Smooth muscle cell of the pulmonary artery (primary cell): ENCODE measurements around the gene COMMD4. TPM values are rescaled to one million over a fixed set of nuclear protein-coding genes. Genes with fewer than 3 reads are reported as not detected.

ENCODE experiments used
- total RNA-seq: library from RNA; depleted of rRNA; stranded (reverse); fragments of >200 nt; gene quantifications from 2 replicates; pipeline ENCODE4 v1.2.3, GENCODE V29; 2014

The COMMD4 gene
- 30.3 and 40.2 TPM in 2 replicates for total RNA-seq

DNA sequence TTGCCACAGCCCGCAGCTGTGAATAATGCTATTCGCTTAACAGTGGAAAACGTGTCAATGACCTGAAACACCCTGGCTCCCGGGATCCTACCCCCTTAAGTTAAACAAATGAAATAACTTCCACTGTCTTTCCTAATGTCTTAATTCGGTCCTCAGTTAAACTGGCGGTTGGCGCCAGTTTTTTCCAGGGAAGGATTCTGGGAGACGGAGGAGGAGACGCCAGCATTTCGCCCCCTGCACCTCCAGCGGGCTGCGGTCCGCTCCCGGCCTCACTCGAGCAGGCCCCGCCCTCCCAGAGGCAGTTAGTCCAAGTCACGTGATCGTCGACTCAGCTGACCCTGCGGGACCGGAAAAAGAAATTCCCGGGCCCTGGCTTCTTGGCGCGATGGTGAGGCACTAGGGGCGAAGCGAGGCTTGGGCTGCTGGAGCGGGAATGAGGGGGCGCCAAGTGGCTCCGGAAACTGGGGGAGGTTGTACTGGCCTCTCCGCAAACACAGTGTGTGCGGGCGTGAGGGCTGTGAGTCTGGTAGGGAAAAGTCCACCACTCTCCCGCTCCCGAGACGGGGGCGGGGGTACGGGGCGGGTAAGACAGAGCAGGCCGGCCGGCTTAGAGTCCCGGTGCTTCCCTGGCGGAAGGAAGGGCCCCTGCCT lies at the start of gene COMMD4:
TSS of gene COMMD4 (plus strand) at position 359 of the 651 bp plus-strand sequence. CDS start at position 386, 27 bp downstream.

DNA sequence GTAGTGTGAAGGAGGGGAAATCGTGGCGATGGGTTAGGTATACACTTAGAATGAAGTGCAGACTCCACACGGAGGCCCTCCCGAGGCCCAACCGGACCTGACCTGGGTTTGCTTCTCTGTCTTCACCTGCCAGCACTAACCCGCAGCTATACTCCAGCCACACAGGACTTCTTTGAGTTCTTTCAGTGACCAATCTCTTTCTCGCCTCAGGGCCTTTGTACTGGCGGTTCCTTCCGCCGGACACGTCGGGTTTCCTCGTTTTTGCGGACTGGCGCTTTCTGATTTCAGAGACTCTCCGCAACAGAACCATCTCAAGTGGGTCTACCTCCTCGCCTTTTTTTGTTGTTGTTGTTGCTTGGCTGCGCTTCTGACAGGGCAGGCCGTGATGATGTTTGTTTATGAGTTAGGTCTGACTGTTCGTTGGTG lies 10.9 kb downstream of the COMMD4 start, which contains the start of gene NEIL1:
TSS of gene NEIL1 (plus strand) at position 244 of the 426 bp plus-strand sequence. CDS start 1,867 bp downstream, outside the sequence.

DNA sequence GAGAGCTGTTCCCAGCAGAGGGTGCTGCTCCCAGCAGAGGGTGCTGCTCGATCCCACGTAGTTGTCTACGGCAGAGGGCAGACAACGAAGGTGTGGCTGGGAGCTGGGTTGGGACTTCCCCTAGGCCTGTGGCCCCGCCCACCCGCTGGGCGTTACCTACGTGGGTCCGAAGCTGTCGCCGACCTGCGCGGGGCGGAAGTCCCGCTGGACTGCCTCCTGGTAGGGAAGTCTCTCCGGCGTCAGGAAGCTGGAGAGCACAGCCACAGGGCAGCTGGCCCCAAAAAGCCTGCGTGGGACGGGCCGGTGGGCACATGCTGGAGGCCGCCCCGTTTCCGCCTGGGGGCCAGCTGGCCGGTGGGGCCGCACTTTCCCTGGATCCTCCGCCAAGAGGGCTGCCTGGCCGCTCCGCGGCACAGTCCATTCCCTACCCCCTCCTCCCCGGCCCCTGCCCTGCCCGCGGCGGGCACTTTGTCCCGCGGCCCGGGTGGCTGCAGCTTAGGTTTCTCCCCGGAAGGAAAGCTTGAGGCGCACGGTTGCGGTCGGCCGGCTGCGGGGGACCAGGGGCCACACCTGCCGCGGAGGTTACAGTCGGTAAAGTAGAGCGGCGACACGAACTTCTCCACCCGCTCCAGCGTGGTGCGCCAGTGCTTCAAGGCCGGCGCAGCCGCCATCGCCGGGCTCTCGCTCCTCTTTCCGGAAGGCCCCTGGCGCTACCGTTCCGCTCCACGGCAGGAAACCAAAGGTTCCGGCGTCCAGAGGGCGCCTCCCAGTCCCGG lies 32.2 kb downstream of the COMMD4 start, which contains the start of gene MAN2C1:
TSS of gene MAN2C1 (minus strand) at position 695 of the 776 bp plus-strand sequence. CDS start at position 671, 24 bp downstream.

Other genes with a start within 250 kb of the COMMD4 start
- gene C15orf39, start 134.2 kb upstream of the COMMD4 start, total RNA-seq = 6.3 and 8.6 TPM in 2 replicates
- not detected in 2 replicates for gene GOLGA6C, start 77.7 kb upstream of the COMMD4 start, total RNA-seq
- gene GOLGA6D, start 53.2 kb upstream of the COMMD4 start, total RNA-seq = not detected in 2 replicates
- gene NEIL1, start 11.0 kb downstream of the COMMD4 start, total RNA-seq = 3.8 and 6.9 TPM in 2 replicates
- 113 and 184 TPM in 2 replicates for gene MAN2C1, start 32.5 kb downstream of the COMMD4 start, total RNA-seq
- 25.5 and 29.3 TPM in 2 replicates for gene SIN3A, start 115.6 kb downstream of the COMMD4 start, total RNA-seq
- gene PTPN9, start 243.3 kb downstream of the COMMD4 start, total RNA-seq = 27.6 and 34.4 TPM in 2 replicates